ENCODE measurements around the gene C17orf113. TPM values are rescaled to one million over a fixed set of nuclear protein-coding genes. Genes with fewer than 3 reads are reported as not detected.

The C17orf113 gene
- total RNA-seq, 2 experiments from 2014 or later, result 0.42 to 0.55 TPM

DNA sequence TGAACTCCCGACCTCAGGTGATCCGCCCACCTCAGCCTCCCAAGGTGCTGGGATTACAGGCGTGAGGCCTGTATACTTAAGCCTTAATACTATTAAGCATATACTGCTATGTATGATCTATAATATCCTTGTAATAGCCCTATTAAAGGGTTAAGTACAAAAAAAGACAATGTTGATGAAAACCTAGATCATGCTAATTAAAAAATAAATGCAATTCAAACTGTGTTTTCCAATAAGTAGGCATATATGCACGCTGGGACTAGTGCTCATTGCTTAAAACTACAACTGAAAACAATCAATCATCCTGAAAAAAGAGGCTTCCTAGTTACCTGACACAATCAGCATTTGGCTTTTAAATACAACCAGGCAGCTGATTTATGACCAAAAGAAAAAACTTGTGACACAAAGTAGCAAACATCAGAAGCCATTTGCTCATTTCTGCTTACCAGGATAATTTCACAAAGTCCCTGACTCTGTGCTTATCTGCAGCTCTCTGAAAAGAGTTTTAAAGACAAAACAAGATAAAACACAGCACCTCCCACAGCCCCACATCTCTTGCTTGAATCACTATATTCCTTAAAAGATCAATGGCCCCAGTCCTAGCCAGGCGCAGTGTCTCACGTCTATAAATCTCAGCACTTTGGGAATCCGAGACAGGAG lies 36.8 kb upstream of the C17orf113 start:
- Mint-ChIP-seq H3K27ac (no peak overlapping the region), H3K4me3 (no peak overlapping the region), H3K36me3 (ENCODE audit: low read depth) (no peaks in the 10 kb centered on the region), H3K9me3 (no peaks in the 10 kb centered on the region), H3K4me1 (ENCODE audit: low read depth) (no peaks in the 10 kb centered on the region), H3K27me3 (peaks cover 4% of the 10 kb centered on the region)
- Histone ChIP-seq H3K27me3 (ENCODE audit: control insufficient read depth in 1 of 2, insufficient read depth in 2 of 2, low read length in 2 of 2) (no peaks in the 10 kb centered on the region), H3K4me3 (ENCODE audit: low read length) (no peak overlapping the region), H3K9me3 (ENCODE audit: control insufficient read depth in 1 of 2, insufficient read depth in 1 of 2, low read length in 2 of 2) (no peaks in the 10 kb centered on the region), H3K27ac (ENCODE audit: low read depth in 1 of 2, low read length in 2 of 2) (no peak overlapping the region), H3K4me1 (ENCODE audit: insufficient read depth, low read length) (no peaks in the 10 kb centered on the region), H3K36me3 (ENCODE audit: insufficient read depth, low read length) (no peaks in the 10 kb centered on the region)
- DNase-seq (no peak), ATAC-seq (ENCODE audit: poor library complexity) (no peak)
- POLR2A ChIA-PET, result no interaction called here
- CTCF ChIA-PET, result no interaction called here
- TF ChIP-seq, protein P1, sequence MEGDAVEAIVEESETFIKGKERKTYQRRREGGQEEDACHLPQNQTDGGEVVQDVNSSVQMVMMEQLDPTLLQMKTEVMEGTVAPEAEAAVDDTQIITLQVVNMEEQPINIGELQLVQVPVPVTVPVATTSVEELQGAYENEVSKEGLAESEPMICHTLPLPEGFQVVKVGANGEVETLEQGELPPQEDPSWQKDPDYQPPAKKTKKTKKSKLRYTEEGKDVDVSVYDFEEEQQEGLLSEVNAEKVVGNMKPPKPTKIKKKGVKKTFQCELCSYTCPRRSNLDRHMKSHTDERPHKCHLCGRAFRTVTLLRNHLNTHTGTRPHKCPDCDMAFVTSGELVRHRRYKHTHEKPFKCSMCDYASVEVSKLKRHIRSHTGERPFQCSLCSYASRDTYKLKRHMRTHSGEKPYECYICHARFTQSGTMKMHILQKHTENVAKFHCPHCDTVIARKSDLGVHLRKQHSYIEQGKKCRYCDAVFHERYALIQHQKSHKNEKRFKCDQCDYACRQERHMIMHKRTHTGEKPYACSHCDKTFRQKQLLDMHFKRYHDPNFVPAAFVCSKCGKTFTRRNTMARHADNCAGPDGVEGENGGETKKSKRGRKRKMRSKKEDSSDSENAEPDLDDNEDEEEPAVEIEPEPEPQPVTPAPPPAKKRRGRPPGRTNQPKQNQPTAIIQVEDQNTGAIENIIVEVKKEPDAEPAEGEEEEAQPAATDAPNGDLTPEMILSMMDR (IDR thresholded peaks at IDR 0.05), result no peak
- intact Hi-C loops (cut with DNase I, micrococcal nuclease), result no loop called here

DNA sequence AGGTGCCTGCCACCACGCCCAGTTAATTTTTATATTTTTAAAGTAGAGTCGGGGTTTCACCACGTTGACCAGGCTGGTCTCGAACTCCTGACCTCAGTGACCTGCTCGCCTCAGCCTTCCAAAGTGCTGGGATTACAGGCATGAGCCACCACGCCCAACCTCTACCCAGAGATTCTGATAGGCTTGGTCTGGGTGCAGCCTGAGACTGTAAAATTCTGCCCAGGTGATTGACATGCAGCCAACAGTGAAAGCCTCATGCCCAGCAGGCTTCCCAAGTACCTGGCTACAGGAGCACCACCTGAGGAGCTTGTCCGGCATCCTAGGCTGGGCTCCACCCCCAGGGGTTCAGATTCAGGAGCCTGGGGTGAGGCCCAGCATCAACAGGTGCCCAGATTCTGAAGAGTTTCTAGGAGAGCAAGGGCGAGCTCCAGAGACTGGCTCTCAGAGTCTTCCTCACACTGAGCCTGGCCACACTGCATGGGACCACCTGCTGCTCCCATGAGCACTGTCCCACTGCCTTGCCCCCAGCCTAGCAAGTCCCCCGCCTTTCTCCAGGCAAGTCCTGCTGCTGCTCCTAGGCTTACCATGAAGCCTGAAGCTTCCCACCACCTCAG lies 31.2 kb upstream of the C17orf113 start:
- Mint-ChIP-seq H3K4me1 (ENCODE audit: low read depth) (no peaks in the 10 kb centered on the region), H3K36me3 (ENCODE audit: low read depth) (no peaks in the 10 kb centered on the region), H3K9me3 (no peaks in the 10 kb centered on the region), H3K27me3 (peaks cover 4% of the 10 kb centered on the region), H3K4me3 (no peak overlapping the region), H3K27ac (no peak overlapping the region)
- Histone ChIP-seq H3K9me3 (ENCODE audit: control insufficient read depth in 1 of 2, insufficient read depth in 1 of 2, low read length in 2 of 2) (no peaks in the 10 kb centered on the region), H3K36me3 (ENCODE audit: insufficient read depth, low read length) (no peaks in the 10 kb centered on the region), H3K4me3 (ENCODE audit: low read length) (no peak overlapping the region), H3K27ac (ENCODE audit: low read depth in 1 of 2, low read length in 2 of 2) (no peak overlapping the region), H3K27me3 (ENCODE audit: control insufficient read depth in 1 of 2, insufficient read depth in 2 of 2, low read length in 2 of 2) (no peaks in the 10 kb centered on the region), H3K4me1 (ENCODE audit: insufficient read depth, low read length) (no peaks in the 10 kb centered on the region)
- TF ChIP-seq, protein P1 (IDR thresholded peaks at IDR 0.05), result no peak
- intact Hi-C loops (cut with DNase I, micrococcal nuclease), result no loop called here
- ChIA-PET CTCF (no interaction called here), POLR2A (no interaction called here)
- DNase-seq, result no peak
- no peak for ATAC-seq (ENCODE audit: poor library complexity)

DNA sequence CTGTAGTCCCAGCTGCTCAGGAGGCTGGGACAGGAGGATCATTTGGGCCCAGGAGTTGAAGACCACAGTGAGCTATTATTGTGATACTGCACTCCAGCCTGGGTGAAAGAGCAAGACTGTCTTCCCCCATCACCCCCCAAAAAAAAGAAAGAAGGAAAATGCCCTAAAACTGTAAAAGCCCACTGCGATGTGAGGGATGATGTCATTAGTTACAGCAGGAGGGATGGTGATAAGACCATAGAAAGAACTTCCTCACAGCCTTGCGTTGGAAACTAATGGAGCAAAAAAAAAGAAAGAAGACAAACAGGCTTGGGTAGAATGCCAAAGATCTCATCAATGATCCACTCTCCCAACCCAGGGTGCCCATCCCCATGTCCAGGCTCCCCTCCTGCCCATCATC lies 29.1 kb upstream of the C17orf113 start:
- Mint-ChIP-seq H3K36me3 (ENCODE audit: low read depth) (no peaks in the 10 kb centered on the region), H3K4me1 (ENCODE audit: low read depth) (no peaks in the 10 kb centered on the region), H3K27ac (no peak overlapping the region), H3K9me3 (no peaks in the 10 kb centered on the region), H3K27me3 (peaks cover 8% of the 10 kb centered on the region), H3K4me3 (no peak overlapping the region)
- intact Hi-C loops (cut with DNase I, micrococcal nuclease), result no loop called here
- Histone ChIP-seq H3K4me3 (ENCODE audit: low read length) (no peak overlapping the region), H3K4me1 (ENCODE audit: insufficient read depth, low read length) (no peaks in the 10 kb centered on the region), H3K9me3 (ENCODE audit: control insufficient read depth in 1 of 2, insufficient read depth in 1 of 2, low read length in 2 of 2) (no peaks in the 10 kb centered on the region), H3K27me3 (ENCODE audit: control insufficient read depth in 1 of 2, insufficient read depth in 2 of 2, low read length in 2 of 2) (no peaks in the 10 kb centered on the region), H3K27ac (ENCODE audit: low read depth in 1 of 2, low read length in 2 of 2) (no peak overlapping the region), H3K36me3 (ENCODE audit: insufficient read depth, low read length) (no peaks in the 10 kb centered on the region)
- POLR2A ChIA-PET, result no interaction called here
- DNase-seq, result no peak
- CTCF ChIA-PET, result no interaction called here
- ATAC-seq (ENCODE audit: poor library complexity), result no peak
- TF ChIP-seq, protein P1 (IDR thresholded peaks at IDR 0.05), result no peak
